ENCODE measurements around the gene TDRKH. TPM values are rescaled to one million over a fixed set of nuclear protein-coding genes. Genes with fewer than 3 reads are reported as not detected.
"Not testable (repeated sequence)": the region's sequence is repeated elsewhere in the genome, so short reads cannot be mapped to it uniquely, and the experiment has no call there.

TDRKH gene
- total RNA-seq, 2 experiments from 2014 or later: 27.1 to 30.9 TPM

DNA sequence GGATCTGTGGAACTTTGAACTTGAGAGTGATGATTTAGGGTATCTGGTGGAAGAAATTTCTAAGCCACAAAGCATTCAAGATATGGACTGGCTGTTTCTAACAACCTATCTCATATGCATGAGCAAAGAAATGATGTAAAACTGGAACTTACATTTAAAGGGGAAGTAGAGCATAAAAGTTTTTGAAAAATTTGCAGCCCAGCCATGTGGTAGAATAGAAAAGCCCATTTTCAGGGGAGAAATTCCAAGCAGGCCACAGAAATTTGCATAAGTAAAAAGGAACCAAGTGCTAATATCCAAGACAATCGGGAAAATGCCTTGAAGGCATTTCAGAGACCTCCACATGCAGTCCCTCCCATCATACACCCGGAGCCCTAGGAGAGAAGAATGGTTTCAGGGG is 53.3 kb downstream of the TDRKH start:
- Mint-ChIP-seq H3K27ac (no peak overlapping the region), H3K4me3 (no peak overlapping the region), H3K36me3 (ENCODE audit: low read depth) (peaks cover 7% of the 10 kb centered on the region), H3K27me3 (peaks cover 5% of the 10 kb centered on the region), H3K4me1 (peaks cover 7% of the 10 kb centered on the region), H3K9me3 (peaks cover 15% of the 10 kb centered on the region)
- no peak for DNase-seq
- ChIA-PET POLR2A (no interaction called here), CTCF (no interaction called here)

DNA sequence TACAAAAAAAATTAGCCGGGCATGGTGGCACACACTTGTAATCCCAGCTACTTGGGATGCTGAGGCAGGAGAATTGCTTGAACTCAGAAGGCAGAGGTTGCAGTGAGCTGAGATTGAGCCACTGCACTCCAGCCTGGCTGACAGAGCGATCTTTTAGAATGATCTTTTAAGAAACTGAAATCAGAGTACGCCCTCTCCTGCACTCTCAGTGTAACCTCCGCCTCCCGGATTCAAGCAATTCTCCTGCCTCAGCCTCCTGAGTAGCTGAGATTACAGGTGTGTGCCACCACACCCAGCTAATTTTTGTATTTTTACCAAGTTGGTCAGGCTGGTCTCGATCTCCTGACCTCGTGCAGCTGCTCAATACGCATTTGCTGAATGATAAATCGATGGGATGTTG is 56.3 kb downstream of the TDRKH start:
- not testable (repeated sequence) for H3K4me1 Mint-ChIP-seq; H3K27ac Mint-ChIP-seq; H3K4me3 Mint-ChIP-seq; DNase-seq; H3K36me3 Mint-ChIP-seq (ENCODE audit: low read depth)
- Mint-ChIP-seq H3K27me3 (peaks cover 14% of the 10 kb centered on the region), H3K9me3 (peaks cover 15% of the 10 kb centered on the region)
- CTCF ChIA-PET: interaction anchor here (0.9 to 2.9 kb wide), 13 partner anchors 11 to 436 kb away, joined by 3 to 17 read pairs (median 5); partner anchors contain the start of genes CELF3 and RIIAD1
- POLR2A ChIA-PET: interaction anchor here (1.3 kb wide), 1 partner anchor 78 kb away, joined by 3 read pairs; no protein-coding TSS in a partner anchor

DNA sequence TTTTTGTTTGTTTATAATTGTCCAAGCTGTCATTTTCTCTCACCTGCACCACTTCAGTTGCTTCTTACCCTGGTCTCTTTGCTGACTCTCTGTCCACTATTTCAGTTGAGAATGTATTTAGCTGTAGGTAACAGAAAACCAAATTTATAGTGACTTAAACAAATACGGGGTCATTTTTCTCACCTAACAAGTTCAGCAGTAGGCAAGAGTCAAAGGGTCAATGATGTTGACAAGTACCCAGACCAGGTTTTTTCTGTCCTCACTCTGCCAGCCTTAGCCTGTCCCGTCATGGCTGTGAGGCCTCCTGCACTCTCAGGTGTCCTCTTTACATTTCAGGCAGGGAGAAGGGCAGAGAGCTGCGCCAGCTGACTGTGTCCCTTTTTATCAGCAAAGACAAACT is 57.2 kb downstream of the TDRKH start:
- Mint-ChIP-seq H3K27me3 (peaks cover 19% of the 10 kb centered on the region), H3K4me1 (no peaks in the 10 kb centered on the region), H3K36me3 (ENCODE audit: low read depth) (peaks cover 6% of the 10 kb centered on the region), H3K4me3 (no peak overlapping the region), H3K27ac (no peak overlapping the region), H3K9me3 (peaks cover 11% of the 10 kb centered on the region)
- POLR2A ChIA-PET: interaction anchor here (1.3 kb wide), 1 partner anchor 30 kb away, joined by 3 read pairs; the partner anchor contains the start of gene MRPL9
- DNase-seq: no peak
- CTCF ChIA-PET: interaction anchor here (2.3 to 2.9 kb wide), 3 partner anchors 12 to 289 kb away, joined by 8 to 11 read pairs (median 10); no protein-coding TSS in a partner anchor

DNA sequence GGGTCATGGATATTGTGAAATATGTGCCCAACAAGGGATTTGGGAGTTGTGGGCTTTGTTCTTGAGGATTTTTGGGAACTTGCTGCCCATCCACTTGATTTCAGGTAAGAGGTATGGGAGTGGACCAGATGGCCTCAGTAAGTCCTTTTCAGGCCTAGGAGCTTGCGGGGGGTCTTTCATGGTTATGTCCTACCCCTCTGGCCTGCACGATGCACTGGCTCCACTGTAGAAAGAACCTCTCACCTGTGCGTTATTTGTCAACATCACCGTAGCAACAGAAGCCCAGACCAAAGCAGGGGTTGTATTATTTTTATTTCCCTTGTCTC is 60.4 kb downstream of the TDRKH start:
- DNase-seq: no peak
- Mint-ChIP-seq H3K27me3 (peaks cover 37% of the 10 kb centered on the region), H3K9me3 (no peaks in the 10 kb centered on the region), H3K27ac (no peak overlapping the region), H3K36me3 (ENCODE audit: low read depth) (no peaks in the 10 kb centered on the region), H3K4me3 (no peak overlapping the region), H3K4me1 (no peaks in the 10 kb centered on the region)
- ChIA-PET POLR2A (interaction anchor here (1.0 kb wide), 1 partner anchor 14 kb away, joined by 3 read pairs; no protein-coding TSS in a partner anchor), CTCF (no interaction called here)

DNA sequence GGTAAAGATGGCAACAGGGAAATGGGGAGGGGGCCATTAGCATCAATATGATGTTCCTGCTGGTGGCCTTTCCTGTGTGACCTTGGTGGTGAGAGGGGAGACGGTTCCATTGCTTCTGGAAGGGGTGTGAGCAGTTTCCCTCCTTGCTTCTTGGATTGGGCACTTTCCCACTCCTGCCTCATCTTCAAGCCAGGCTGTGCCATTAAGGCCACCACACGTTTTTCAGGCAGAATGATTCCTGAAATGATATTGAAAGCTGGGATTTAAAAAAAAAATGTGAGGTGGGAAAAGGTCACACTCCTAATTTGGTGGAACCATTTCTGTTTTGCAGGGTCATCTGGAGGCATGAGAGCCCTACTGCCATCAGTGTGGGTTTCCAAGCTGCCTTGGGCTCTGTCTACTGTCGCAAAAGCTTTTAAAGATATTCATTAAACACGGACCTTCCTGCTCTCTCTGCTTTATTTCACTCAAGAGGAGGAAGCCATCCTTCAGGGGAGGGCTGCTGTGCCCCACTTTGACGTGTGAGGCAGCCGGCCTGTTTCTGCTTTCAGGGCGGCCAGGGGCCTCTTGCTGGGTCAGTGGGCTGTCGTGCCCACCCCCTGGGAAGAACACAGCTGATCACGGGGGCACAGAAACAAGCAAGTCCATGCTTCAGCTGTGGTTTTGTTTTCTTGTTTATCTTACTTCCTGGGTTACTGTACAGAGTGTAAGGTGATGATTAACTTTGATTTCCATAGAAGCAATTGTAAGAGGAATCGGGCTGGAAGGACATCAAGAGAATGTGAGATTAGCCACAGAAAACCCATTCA is 60.9 kb downstream of the TDRKH start:
- POLR2A ChIA-PET: interaction anchor here (1.0 kb wide), 1 partner anchor 14 kb away, joined by 3 read pairs; no protein-coding TSS in a partner anchor
- no peak overlapping the region for H3K4me3 Mint-ChIP-seq
- H3K36me3 Mint-ChIP-seq (ENCODE audit: low read depth): no peaks in the 10 kb centered on the region
- no peak overlapping the region for H3K27ac Mint-ChIP-seq
- H3K27me3 Mint-ChIP-seq: peaks cover 39% of the 10 kb centered on the region
- DNase-seq: no peak
- no peaks in the 10 kb centered on the region for H3K9me3 Mint-ChIP-seq
- H3K4me1 Mint-ChIP-seq: no peaks in the 10 kb centered on the region
- CTCF ChIA-PET: no interaction called here

DNA sequence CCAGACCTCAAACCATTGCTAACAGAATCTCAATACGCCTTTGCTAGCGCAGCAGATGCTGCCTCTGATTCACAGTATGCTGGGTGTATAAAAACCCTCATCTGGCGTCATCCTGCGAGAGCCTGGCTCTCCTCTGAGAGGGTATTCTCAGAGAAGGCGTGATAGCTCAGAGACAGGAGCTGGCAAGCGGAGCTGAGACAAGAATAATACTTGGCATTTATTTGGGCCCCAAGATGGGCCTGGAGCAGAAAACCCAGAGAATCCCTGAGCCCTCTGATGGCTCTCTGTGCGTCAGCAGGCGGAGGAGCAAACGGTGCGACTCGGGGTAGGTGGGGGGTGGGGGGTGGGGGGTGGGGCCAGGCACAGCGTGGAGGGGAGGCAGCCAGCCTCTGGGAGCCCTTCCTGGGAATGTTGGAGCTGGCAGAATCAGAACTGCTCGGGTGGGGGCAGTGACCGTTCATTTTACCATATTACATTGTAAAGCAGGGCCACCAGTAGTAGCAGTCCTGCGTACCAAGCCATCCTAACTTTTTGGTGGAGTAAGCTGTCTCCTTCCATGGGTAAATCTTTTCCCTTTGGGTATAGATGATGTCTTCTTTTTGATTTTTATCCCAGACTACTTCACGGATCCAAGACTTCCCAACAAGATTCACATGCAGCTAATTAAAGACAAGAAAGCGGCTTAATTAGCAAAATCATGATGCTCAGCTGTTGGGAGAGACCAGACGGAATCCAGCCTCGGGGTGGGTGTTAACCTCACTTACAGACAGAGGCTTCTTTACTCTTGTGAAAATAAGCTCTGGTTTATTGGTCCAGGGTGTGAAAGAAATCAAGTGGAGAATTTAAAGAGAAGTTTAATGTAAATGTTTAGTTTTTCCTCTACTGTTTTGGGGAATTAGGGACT is 61.9 kb downstream of the TDRKH start:
- ChIA-PET CTCF (interaction anchor here (0.9 kb wide), 1 partner anchor 131 kb away, joined by 3 read pairs; no protein-coding TSS in a partner anchor), POLR2A (no interaction called here)

DNA sequence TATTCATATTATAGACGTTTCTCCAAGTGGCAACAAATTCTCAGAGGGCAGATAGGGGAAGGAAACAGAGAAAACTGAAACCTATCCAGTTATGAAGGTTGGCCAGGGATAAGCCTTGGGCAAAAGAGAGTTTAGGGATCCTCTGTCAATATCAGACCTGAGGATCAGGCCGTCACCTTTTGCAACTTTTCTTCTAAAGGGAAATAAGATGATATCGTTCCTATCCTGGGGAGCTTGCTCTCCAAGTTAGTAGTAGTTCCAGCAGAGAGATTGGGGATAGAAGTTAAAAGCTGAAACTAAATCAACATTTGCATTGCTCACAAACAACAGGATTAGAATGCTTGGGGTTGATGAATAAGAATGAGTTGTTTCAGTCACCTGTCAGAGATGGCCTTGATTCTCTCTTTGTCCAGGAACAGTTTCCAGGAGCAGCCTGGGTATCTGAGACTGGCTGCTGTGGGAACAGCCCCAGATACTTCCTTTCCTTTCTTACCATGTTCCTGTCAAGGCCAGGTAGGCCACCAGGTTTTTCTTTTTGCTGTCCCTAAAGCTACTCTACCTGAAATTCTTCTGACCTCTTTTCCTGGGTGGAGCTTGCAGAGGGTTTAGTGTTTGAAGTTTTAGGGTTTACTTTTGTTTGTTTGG is 66.5 kb downstream of the TDRKH start:
- Mint-ChIP-seq H3K27me3 (peaks cover 62% of the 10 kb centered on the region), H3K4me3 (no peak overlapping the region), H3K36me3 (ENCODE audit: low read depth) (no peaks in the 10 kb centered on the region), H3K27ac (no peak overlapping the region), H3K9me3 (no peaks in the 10 kb centered on the region), H3K4me1 (peaks cover 18% of the 10 kb centered on the region)
- CTCF ChIA-PET: interaction anchor here (2.5 kb wide), 1 partner anchor 11 kb away, joined by 10 read pairs; no protein-coding TSS in a partner anchor
- POLR2A ChIA-PET: no interaction called here
- no peak for DNase-seq

More for the DNA sequence above, 61.9 kb downstream of the TDRKH start:
- H3K27ac Mint-ChIP-seq: no peak overlapping the region
- DNase-seq: no peak
- no peaks in the 10 kb centered on the region for H3K4me1 Mint-ChIP-seq
- no peaks in the 10 kb centered on the region for H3K36me3 Mint-ChIP-seq (ENCODE audit: low read depth)
- peaks cover 43% of the 10 kb centered on the region for H3K27me3 Mint-ChIP-seq
- no peaks in the 10 kb centered on the region for H3K9me3 Mint-ChIP-seq
- no peak overlapping the region for H3K4me3 Mint-ChIP-seq

Other genes starting within 250 kb of the TDRKH start
- gene SNX27, start 178.4 kb downstream of the TDRKH start, total RNA-seq: 10 to 100 TPM; 28.9 to 29.6 TPM
- not detected for gene CELF3, start 73.7 kb downstream of the TDRKH start, total RNA-seq
- not detected for gene RIIAD1, start 69.0 kb downstream of the TDRKH start, total RNA-seq
- gene MRPL9, start 27.0 kb downstream of the TDRKH start, total RNA-seq: 10 to 100 TPM; 97.9 to 98.9 TPM
- gene LINGO4, start 14.9 kb upstream of the TDRKH start, total RNA-seq: 1 to 10 TPM; 1.2 to 1.3 TPM
- 10 to 100 TPM; 25.4 to 25.8 TPM for gene RORC, start 41.3 kb upstream of the TDRKH start, total RNA-seq
- 1 to 10 TPM; 3.0 to 3.7 TPM for gene C2CD4D, start 49.3 kb upstream of the TDRKH start, total RNA-seq
- gene THEM5, start 63.2 kb upstream of the TDRKH start, total RNA-seq: not detected
- 10 to 100 TPM; 26.3 to 28.6 TPM for gene THEM4, start 119.0 kb upstream of the TDRKH start, total RNA-seq
- 100 to 1,000 TPM; 631 to 641 TPM for gene S100A10, start 203.4 kb upstream of the TDRKH start, total RNA-seq
- gene S100A11, start 246.5 kb upstream of the TDRKH start, total RNA-seq: 100 to 1,000 TPM; 504 to 539 TPM